Stomach (tissue), 9 donors: ENCODE results near the gene NTRK3. TPM values are rescaled to one million over a fixed set of nuclear protein-coding genes. Genes with fewer than 3 reads are reported as not detected.

ENCODE experiments used
- DNase-seq, 2 donors: peaks; one replicate each; pipeline versions ENCODE4 v3.0.0 to v3.0.0-alpha.2; 2013 to 2019
- H3K27ac ChIP-seq, 5 donors: fragments of 200-600 bp in 4 of 5; sonication (generic) in 4 of 5; one replicate each; pipeline ENCODE4 v1.5.1; 2013 to 2019; ENCODE audit warnings: mild to moderate bottlenecking in 1 of 5, moderate library complexity in 1 of 5
- H3K27me3 ChIP-seq, 3 donors: fragments of 200-600 bp; sonication (generic); one replicate each; pipeline ENCODE4 v1.5.1; 2017 to 2019; ENCODE audit warnings: mixed run types in 1 of 3
- H3K36me3 ChIP-seq, 4 donors: fragments of 200-600 bp; sonication (generic); 1 replicate in 3 of 4; 2 replicates in 1 of 4; pipeline ENCODE4 v1.5.1; 2016 to 2019
- H3K4me1 ChIP-seq, 4 donors: fragments of 200-600 bp; sonication (generic); one replicate each; pipeline ENCODE4 v1.5.1; 2016 to 2019
- H3K4me3 ChIP-seq, 4 donors: fragments of 200-600 bp; sonication (generic) in 3 of 4; one replicate each; pipeline ENCODE4 v1.5.1; 2016 to 2019; ENCODE audit warnings: mild to moderate bottlenecking in 1 of 4
- H3K9me3 ChIP-seq, 4 donors: fragments of 200-600 bp; sonication (generic); one replicate each; pipeline ENCODE4 v1.5.1; 2016 to 2019
- EP300 ChIP-seq: sonication (generic); formaldehyde crosslinking; IDR thresholded peaks from one replicate; pipeline ENCODE4 v1.6.1; 2017; ENCODE audit warnings: antibody characterized with exemption
- POLR2A ChIP-seq, 4 donors: fragments of 450-650 bp; IDR thresholded peaks; one replicate each; pipeline ENCODE4 v1.6.1; 2016; ENCODE audit warnings: antibody characterized with exemption in 4 of 4, control low read depth in 2 of 4, mild to moderate bottlenecking in 1 of 4, moderate library complexity in 1 of 4
- POLR2AphosphoS5 ChIP-seq, 3 donors: sonication (generic); formaldehyde crosslinking; IDR thresholded peaks; one replicate each; pipeline ENCODE4 v1.6.1; 2016; ENCODE audit warnings: antibody characterized with exemption in 3 of 3
- WGBS, 5 donors: extraction: QIAGEN DNeasy Blood & Tissue Kit in 3 of 5; methylation state at CpG; one replicate each; pipeline versions ENCODE4 v1.1.5 to v1.1.7; 2013 to 2018; 5-methylcytosine and 5-hydroxymethylcytosine counted together
- intact Hi-C: fragments of 100-400 bp; cut with DNase I; formaldehyde crosslinking; loops from one replicate; pipeline ENCODE4 v1.15.1; 2023; ENCODE audit warnings: low total_unique reads
- polyA plus RNA-seq, 3 donors: library from polyadenylated mRNA; stranded (reverse); fragments of 200-250 nt; gene quantifications; one replicate each; pipeline ENCODE4 v1.2.3, GENCODE V29; 2013
- total RNA-seq, 5 donors: library from RNA; depleted of rRNA; stranded (reverse); fragments of >200 nt; gene quantifications; one replicate each; pipeline versions ENCODE4 v1.1.0 to v1.2.3, GENCODE V29; 2014 to 2016
- TF ChIP-seq, protein P1 (sequence below), 7 experiments: fragments of 450-650 bp in 4 of 7; fragments of 200-600 bp in 3 of 7; sonication (generic) in 3 of 7; IDR thresholded peaks; one replicate each; pipeline ENCODE4 v1.5.1; 2016 to 2019; ENCODE audit warnings: antibody characterized with exemption in 7 of 7, control low read depth in 2 of 7, mild to moderate bottlenecking in 1 of 7
- donor health status: healthy with polysubstance abuse.
- donor health status: Bipolar disorder and iron deficiency.
- donor health status: healthy.

Gene NTRK3
- total and polyA plus RNA-seq, 8 donors: under 0.01 to 18.2 (median 1.0) TPM; not detected in 1

GRCh38 chr15:87971076-87971475 lies 285.5 kb downstream of the NTRK3 start:
- Histone ChIP-seq H3K27me3 (no peaks in the 10 kb centered on the region), H3K36me3 (no peaks in the 10 kb centered on the region), H3K9me3 (no peaks in the 10 kb centered on the region), H3K4me1 (no peaks in the 10 kb centered on the region), H3K27ac (no peak overlapping the region), H3K4me3 (no peak overlapping the region)
- 70 to 78% (median 75%) methylated on average over 3 of the region's 3 CpGs for WGBS, 5 donors
- intact Hi-C loops: no loop called here
- TF ChIP-seq POLR2AphosphoS5 (IDR thresholded peaks at IDR 0.05): no peak
- TF ChIP-seq, protein P1, sequence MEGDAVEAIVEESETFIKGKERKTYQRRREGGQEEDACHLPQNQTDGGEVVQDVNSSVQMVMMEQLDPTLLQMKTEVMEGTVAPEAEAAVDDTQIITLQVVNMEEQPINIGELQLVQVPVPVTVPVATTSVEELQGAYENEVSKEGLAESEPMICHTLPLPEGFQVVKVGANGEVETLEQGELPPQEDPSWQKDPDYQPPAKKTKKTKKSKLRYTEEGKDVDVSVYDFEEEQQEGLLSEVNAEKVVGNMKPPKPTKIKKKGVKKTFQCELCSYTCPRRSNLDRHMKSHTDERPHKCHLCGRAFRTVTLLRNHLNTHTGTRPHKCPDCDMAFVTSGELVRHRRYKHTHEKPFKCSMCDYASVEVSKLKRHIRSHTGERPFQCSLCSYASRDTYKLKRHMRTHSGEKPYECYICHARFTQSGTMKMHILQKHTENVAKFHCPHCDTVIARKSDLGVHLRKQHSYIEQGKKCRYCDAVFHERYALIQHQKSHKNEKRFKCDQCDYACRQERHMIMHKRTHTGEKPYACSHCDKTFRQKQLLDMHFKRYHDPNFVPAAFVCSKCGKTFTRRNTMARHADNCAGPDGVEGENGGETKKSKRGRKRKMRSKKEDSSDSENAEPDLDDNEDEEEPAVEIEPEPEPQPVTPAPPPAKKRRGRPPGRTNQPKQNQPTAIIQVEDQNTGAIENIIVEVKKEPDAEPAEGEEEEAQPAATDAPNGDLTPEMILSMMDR (IDR thresholded peaks at IDR 0.05): no peak
- no peak for TF ChIP-seq EP300
- TF ChIP-seq POLR2A (IDR thresholded peaks at IDR 0.05): no peak
- no peak for DNase-seq

DNA sequence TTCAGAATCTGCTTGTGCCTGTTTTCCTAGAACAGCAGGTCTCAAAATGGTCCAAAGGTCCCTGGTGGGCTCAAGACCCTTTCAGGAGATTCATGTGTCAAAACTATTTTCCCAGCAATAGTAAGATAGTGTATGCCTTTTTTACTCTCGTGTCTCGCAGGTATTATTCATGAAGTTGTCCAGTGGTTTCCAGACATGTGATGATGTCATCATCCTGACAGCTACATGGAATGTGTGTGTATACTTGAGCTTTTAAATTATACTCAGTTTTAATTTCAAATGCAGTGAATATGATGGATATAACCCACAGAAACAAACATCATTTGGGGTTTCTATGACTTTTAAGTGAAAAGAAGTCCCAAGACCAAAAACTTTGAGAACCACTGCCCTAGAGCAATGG lies 288.6 kb downstream of the NTRK3 start:
- no peak for DNase-seq
- Histone ChIP-seq H3K36me3 (no peaks in the 10 kb centered on the region), H3K4me3 (no peak overlapping the region), H3K27ac (no peak overlapping the region), H3K9me3 (no peaks in the 10 kb centered on the region), H3K27me3 (no peaks in the 10 kb centered on the region), H3K4me1 (no peaks in the 10 kb centered on the region)
- intact Hi-C loops: no loop called here
- 75 to 92% (median 81%) methylated on average over 2 of the region's 2 CpGs for whole genome bisulfite sequencing, 5 donors
- TF ChIP-seq, protein P1 (IDR thresholded peaks at IDR 0.05): no peak
- TF ChIP-seq EP300 (no peak), POLR2AphosphoS5 (IDR thresholded peaks at IDR 0.05) (no peak), POLR2A (IDR thresholded peaks at IDR 0.05) (no peak)

GRCh38 chr15:87965304-87965703 lies 291.2 kb downstream of the NTRK3 start:
- intact Hi-C loops: no loop called here
- WGBS, 5 donors: 38 to 58% (median 43%) methylated on average over 5 of the region's 5 CpGs
- TF ChIP-seq EP300: no peak
- TF ChIP-seq, protein P1 (IDR thresholded peaks at IDR 0.05): no peak
- TF ChIP-seq POLR2AphosphoS5 (IDR thresholded peaks at IDR 0.05): no peak
- no peak for TF ChIP-seq POLR2A (IDR thresholded peaks at IDR 0.05)
- Histone ChIP-seq H3K27ac (no peak overlapping the region), H3K4me3 (no peak overlapping the region), H3K9me3 (no peaks in the 10 kb centered on the region), H3K4me1 (no peaks in the 10 kb centered on the region), H3K36me3 (no peaks in the 10 kb centered on the region), H3K27me3 (no peaks in the 10 kb centered on the region)
- no peak for DNase-seq

DNA sequence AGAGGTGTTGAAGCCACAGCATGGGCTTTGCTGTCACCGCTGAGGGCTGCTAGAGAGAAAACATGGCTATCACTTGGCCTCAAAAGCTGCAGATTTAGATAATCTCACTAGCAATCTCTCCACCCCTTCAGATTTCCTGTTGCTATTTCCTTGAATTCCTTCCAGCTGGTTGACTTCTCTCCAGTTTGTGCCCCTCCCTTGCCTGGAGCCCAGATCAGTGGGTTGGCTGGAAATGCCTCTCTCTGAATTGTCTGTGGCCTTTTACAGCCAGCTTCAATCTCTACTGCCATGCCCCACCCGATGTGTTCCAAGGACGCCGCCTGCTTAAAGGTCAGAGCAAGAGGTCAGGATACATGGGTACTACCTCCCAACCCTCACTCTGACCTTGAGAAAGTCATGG lies 294.1 kb downstream of the NTRK3 start:
- H3K27ac ChIP-seq: no peak overlapping the region
- 26 to 43% (median 29%) methylated on average over 4 of the region's 4 CpGs for WGBS, 5 donors
- H3K36me3 ChIP-seq: no peaks in the 10 kb centered on the region
- H3K4me1 ChIP-seq: no peaks in the 10 kb centered on the region
- intact Hi-C loops: no loop called here
- H3K9me3 ChIP-seq: no peaks in the 10 kb centered on the region
- DNase-seq: no peak
- no peak overlapping the region for H3K4me3 ChIP-seq
- H3K27me3 ChIP-seq: peaks cover 0 to 8% (median 0%) of the 10 kb centered on the region in 3 donors
- TF ChIP-seq, protein P1 (IDR thresholded peaks at IDR 0.05): no peak
- TF ChIP-seq EP300 (no peak), POLR2AphosphoS5 (IDR thresholded peaks at IDR 0.05) (no peak), POLR2A (IDR thresholded peaks at IDR 0.05) (no peak)
